Fibroblast of skin of right biceps (primary cell): ENCODE measurements around the gene MRPS27.
A peak's percentile ranks its signal among the peaks of the same experiment; 100 is the strongest.
"Not testable (repeated sequence)": the region's sequence is repeated elsewhere in the genome, so short reads cannot be mapped to it uniquely, and the experiment has no call there.

Source experiments
- DNase-seq: peaks from one replicate; pipeline ENCODE4 v3.0.0-alpha.2; 2013

MRPS27 gene

DNA sequence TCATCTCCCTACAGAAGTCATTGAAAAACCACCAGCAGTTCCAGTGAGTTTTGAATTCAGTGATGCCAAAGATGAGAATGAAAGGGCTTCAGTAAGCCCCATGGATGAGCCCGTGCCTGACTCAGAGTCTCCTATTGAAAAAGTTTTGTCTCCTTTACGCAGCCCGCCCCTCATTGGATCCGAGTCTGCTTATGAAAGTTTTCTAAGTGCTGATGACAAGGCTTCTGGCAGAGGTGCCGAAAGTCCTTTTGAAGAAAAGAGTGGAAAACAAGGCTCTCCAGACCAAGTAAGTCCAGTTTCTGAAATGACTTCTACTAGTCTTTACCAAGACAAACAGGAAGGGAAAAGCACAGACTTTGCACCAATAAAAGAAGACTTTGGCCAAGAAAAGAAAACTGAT, 122.6 kb downstream of the MRPS27 start:
- DNase-seq = no peak

DNA sequence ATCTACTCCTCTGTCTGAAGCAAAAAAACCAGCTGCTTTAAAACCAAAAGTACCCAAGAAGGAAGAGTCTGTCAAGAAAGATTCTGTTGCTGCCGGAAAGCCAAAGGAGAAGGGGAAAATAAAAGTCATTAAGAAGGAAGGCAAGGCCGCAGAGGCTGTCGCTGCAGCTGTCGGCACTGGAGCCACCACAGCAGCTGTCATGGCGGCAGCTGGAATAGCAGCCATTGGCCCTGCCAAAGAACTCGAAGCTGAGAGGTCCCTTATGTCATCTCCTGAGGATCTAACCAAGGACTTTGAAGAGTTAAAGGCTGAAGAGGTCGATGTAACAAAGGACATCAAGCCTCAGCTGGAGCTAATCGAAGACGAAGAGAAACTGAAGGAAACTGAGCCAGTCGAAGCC, 124.5 kb downstream of the MRPS27 start:
- no peak for DNase-seq

DNA sequence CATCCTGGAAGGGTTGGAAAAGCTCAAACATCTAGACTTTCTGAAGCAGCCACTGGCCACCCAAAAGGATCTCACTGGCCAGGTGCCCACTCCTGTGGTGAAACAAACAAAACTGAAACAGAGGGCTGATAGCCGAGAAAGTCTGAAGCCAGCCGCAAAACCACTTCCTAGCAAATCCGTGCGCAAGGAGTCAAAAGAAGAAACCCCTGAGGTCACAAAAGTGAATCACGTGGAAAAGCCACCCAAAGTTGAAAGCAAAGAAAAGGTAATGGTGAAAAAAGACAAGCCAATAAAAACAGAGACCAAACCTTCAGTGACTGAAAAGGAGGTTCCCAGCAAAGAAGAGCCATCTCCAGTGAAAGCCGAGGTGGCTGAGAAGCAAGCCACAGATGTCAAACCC, 125.2 kb downstream of the MRPS27 start:
- no peak for DNase-seq

DNA sequence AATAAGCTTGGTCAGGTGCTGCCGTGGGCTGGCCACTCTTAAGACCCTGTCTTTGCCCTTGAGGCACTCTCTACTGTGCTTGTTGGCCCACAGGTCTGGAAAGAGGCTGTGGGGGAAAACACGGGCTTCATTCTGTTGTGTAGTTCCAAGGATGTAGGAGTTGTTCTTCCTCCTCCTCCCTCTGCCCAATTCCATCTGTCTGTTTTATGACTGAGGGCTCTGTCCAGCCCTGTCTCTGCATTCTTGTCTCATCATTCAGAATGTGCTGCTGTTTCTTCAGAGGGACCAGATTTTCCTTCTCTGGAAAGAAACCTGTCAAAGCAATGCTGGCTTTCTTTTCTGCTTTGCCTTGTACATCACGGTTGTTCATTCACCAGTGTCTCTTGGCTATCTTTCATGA, 128.6 kb downstream of the MRPS27 start:
- DNase-seq = no peak

DNA sequence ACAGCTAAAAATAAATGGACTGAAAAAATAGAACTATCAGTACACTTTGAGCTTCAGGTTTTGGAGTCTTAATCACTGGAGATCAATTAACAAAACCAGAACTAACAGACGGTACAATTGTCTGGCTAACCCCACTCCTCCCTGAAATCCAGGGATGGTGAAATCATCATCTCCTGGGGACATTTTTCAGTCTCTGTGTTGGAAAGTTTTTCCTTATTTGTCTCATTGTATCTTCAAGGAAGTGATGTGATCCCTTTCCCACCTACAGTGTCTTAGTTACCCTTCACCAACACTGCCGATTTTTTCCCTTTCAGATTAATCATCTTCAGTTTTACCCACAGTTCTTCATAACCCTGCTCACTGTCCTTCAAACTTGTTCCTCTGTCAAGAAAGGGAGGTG, 130.9 kb downstream of the MRPS27 start:
- no peak for DNase-seq

DNA sequence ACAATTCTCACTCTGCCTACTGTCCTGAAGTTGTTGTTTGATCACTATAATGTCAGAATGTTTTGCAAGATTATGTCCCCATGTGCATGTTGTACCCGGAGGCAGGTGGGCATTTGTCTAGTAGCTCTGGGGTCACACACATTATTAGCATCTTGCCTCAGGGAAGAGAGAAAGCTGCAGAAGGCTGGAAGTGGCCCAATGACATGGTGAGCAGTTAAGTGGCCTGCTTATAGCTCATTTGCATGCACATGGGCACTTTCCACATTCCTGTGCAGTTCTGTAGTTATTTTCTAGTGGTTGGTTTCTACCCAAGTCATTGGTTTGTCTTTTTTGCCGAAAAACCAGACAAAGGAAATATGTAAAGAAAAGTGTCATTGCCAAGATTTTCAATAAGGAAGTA, 131.9 kb downstream of the MRPS27 start:
- DNase-seq = no peak

DNA sequence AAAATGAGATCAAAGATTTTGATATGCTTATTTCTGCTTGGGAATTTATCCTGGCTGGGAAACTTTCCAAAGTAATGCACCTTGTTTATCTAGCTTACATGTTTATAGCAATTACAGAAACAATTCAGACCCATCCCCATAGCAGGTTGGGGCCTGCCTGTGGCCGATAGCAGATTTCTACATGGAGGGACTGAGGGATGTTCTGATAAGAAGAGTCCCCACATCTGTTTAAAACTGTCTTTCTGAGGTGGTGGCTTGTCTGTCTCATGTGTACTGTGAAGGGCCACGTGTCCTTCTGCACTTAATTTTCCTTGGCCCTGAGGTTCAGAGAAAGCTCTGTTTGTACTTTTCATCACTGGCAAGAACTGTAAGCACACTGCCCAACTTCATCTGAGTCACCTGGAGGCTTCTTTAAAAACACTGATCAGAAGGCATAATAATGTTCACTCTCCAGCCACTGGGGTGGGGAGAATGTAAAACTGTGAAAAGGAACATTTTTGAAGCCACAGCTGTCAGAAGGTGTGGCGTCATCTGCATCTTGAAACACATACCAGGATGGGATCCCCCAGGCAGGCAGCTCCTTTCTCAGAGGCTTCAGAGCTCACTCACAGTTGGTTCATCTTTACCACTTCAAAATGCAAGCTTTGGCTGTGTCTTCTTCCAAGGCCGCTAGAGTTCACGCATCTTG, 132.5 kb downstream of the MRPS27 start:
- peak; percentile 26 for DNase-seq

DNA sequence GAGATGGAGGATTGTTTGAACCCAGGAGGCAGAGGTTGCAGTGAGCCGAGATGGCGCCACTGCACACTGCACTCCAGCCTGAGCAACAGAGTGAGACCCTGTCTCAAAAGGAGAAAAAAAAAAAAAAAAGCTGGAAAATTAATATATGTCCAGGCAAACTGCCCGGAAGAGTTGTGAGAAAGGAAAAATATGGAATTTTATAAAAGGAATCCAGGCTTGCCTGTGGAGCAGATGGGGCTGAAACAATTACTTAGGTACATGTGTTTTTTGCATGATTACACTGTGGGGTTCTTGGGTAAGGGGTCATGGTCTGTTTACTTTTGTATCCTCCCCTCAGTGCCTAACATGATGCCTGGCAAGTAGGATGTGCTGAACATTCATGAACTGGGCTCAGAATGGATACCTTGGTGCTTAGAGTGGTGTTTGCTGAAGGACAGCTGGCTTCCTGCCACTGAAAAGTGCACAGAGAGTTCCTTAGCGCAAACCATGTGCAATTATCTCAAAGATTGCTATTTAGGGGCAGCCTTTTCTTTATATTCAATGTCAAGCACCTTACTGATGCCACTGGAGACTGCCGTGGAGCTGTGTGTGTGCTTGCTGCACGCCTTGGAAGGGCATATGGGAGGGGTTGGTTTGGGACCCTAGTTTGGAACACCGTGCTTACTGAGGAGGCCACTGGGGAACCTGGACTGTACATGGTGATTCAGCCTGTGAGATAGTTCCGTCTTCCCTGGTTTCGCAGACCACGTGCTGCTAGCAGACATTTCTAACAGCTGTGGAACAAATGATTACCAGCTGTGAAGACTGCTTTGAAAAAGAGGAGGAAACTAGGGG, 134.3 kb downstream of the MRPS27 start:
- peak; percentile 86 for DNase-seq

DNA sequence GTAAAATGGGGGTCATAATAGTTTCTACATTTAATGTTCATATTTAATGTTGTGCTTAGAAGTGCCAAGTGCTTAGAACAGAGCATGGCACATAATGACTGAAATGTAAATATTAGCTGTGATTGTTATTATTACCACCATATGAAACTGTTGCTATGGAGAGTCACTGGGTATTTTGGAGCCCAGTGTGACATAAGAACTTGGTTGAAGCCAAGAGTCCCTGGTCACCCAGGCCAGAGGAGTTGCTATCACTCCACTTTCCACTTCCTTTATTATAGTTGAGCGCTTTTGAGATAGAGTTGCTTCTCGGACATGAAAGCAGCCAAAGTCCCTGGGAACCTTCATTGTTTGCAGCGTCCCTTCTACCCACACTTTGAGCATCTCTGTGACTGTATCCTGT, 135.6 kb downstream of the MRPS27 start:
- DNase-seq = no peak

DNA sequence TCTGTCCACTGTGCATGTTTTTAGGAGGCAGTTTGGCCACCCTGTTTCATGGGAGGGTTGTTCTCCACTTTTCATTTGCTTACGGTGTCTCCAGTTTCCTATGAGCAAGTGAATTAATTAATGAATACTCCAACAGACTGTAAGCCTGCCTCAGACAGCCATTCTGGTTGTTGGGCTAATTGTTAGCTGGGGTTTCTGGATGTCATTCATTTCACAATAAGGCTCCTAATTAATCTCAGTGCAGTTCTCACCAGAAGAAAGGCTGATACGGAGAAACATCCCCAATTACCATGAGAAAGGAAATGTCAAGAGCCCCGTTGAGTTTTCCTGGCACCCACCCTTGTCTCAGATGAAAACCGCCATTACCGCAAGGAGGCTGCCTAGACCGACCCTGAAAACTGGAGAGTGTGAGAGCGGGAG, 136.9 kb downstream of the MRPS27 start:
- DNase-seq = no peak

DNA sequence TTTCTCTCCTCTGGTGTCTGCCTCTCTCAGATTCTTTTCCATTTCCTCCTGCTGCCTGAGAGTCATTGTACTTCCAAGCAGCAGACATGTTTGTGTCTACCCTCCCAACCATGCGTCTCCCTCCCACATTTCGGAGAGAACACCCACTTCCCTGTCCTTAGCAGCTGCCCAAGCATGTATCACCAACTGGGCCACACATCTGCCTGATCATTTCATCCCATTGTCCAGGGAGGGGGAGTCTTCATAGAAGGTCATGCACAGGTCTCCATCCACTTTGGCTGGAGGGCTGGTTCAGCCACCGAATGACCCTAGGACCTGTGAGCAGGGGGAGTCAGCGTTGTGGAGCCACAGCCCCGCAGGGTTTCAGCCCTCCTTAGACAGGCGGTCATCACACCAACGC, 137.4 kb downstream of the MRPS27 start:
- DNase-seq = no peak

DNA sequence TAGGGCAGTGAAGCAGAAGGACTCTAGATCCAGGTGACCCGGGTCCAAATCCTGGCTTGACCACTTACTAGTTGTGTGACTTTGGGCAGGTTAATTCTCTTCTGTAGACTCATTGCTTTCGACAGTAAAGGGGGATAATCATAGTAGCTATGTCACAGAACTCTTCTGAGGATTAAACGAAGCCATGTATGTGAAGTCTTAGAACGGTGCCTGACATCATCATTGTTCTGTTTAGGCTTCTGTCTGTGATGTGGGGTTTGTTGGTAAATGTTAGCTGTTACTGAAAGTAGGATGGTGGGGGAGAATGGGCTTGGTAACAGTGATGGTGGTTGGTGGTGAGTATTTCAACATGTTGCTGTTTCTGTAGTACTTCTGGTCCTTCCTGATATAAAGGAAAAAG, 139.1 kb downstream of the MRPS27 start:
- DNase-seq = no peak

DNA sequence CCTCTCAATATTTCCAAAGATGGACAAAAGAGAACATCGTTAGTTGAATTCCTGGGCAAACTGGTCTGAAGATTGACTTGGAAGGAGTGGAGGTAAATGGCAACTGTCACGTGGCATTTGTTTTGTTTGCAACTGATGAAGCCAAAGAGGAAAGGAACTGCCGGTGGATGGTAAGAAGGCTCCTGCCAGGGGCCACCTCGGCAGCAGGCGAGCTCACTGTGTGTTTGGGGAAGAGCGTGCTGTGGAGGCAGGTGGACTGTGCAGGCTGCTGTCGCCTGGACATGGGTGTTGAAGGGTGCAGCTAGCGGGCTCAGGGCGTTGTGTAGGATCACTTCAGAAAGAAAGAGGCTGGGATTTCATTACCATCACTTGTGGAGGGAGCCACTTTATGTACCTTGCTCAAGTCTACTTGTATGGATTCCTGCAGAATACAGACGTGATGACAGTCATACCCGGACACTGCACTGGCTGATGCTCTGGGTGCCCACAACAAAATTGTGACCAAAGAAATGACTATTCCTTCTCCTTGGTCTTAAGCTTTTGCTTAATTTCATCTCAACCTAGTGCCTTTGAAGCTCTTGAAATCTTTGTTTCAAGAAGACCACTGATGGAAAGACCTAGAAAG, 140.1 kb downstream of the MRPS27 start:
- DNase-seq = no peak

DNA sequence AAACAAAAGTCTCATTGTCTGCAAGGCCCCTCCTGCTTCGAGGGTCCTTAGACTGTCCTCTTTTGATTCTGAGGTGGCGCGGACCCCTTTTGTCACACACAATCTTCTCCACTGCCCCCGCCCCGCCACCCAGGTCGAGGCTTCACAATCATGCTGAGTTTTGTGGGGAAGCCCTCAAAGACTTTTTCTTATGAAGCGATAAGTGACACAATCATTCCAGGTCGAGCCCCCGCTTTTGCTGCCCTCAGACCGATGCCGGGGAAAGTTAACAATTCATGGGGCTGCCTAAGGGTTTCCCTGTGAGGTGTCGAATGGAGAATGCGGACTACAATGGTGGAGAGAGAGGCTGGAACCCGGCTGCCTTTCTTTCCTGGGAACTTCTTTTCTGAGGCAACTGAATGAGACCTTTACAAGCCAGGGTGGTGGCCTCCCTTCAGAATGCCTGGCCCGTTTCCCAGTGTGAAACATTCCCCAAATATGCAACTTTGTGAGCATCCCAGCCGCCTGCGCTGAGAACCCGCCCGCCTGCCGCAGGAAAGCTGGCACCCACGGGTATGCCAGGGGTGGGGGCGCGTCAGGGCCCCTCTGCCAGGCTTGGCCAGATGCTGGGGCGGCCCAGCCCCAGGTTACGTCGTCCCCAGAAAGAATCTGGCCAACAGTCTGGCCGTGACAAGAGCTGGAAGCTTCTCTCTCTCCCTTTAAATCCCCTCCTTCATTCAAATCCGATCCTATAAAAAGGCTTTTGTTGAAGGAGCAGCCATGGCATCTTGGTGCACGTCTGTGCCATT, 140.8 kb downstream of the MRPS27 start:
- peak; percentile 94 for DNase-seq

DNA sequence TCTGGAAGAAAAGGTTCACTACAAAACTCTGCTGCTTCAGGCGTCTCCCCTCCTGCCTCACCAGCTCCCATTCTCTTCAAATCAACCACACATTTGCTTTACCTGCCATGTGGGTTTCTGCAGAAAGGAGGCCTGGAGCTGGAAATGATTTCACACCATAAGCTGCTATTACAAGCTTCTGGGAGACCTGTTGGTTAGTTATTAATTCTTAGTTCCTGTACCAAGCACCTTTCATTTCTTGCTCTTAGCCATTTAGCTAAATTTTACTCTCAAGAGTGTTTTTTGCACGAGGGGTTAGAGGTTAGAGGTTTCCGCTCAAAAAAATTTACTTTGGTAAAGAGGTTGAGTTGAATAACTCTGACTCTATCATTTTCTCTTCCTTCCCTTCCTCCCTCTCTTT, 142.5 kb downstream of the MRPS27 start:
- no peak for DNase-seq

DNA sequence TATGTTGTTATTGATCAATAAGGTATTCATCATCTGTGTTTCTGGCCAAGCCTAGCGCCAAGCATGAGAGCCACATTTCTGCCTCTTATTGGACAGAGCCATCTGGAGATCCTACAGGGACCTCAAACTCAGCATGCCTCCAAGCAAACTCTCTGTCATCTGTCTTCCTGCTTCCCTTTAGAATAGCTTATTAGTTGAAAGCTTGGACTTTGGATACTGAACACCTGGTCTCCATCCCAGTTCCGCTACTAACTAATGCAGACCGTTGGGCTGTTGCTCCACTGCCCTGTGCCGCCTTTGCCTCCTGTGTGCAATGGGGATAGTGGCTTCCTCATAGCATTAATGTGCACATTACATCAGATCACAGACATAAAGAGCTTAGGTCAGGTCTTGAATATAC, 147.3 kb downstream of the MRPS27 start:
- DNase-seq = no peak

DNA sequence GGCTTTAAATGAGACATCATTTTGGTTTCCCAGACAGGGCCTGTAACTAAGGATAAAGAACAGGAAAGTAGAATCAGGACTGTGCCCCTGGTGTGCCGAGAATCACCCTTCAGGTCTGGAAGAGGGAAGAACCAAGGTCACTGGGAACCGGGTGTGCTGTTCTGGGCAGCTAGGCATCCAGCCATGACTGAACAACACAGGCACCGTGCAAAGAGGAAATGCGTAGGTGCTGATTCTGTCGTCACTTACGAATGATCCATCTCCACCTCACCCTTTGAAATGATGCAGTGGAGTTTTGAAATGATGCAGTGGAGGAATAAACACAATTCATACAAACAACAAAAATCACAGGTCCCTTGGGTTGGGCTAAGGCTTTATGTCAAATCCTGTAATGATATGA, 148.4 kb downstream of the MRPS27 start:
- DNase-seq = no peak

DNA sequence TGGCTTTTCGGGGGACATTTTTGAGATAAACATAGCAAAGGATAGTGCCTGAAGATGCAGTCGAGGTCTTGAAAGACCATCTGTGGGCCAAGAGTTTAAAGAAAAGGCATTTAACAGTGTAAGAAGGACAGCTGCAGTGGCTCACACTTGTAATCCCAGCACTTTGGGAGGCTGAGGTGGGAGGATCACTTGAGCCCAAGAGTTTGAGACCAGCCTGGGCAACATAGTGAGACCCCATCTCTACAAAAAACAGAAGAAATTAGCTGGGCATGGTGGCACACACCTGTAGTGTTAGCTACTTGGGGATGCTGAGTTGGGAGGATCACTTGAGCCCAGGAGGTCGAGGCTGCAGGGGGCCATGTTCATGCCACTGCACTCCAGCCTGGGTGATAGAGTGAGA, 148.9 kb downstream of the MRPS27 start:
- not testable (repeated sequence) for DNase-seq

DNA sequence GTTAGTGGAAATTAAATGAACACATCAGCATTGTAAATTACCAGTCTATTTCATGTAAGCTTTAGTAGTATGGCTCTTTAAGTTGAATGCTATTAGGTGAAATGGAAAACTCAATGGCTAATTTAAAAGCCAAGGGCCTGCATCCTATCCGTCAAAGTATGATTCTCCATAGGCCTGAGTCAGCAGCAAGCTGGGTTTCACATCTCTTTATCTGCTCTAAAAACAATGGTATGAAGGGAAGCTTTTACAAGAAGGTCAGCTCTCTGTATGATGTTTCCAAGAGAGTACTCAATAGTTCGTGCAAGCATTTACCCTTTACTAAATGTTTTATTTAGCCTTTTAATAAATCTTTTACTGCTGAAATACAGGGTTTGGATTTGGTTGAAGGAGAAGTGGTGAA, 149.9 kb downstream of the MRPS27 start:
- DNase-seq = no peak
